SJCRH30 (cell line): ENCODE measurements around the gene FCER2. TPM values are rescaled to one million over a fixed set of nuclear protein-coding genes. Genes with fewer than 3 reads are reported as not detected.
"Not testable (repeated sequence)": the region's sequence is repeated elsewhere in the genome, so short reads cannot be mapped to it uniquely, and the experiment has no call there.

Source experiments
- DNase-seq, 2 experiments: peaks; one replicate each; pipeline ENCODE4 v3.0.0-alpha.2; 2015 to 2020
- H3K27ac ChIP-seq: fragments of 250-450 bp; sonication (Bioruptor Pico); 2 replicates; pipeline ENCODE4 v1.5.1; 2020; ENCODE audit warnings: mild to moderate bottlenecking, moderate library complexity
- H3K27me3 ChIP-seq: fragments of 250-450 bp; sonication (Bioruptor Pico); 2 replicates; pipeline ENCODE4 v1.5.1; 2020; ENCODE audit warnings: mild to moderate bottlenecking, moderate library complexity
- H3K36me3 ChIP-seq: fragments of 250-450 bp; sonication (Bioruptor Pico); 2 replicates; pipeline ENCODE4 v1.5.1; 2020; ENCODE audit warnings: mild to moderate bottlenecking, moderate library complexity
- H3K4me1 ChIP-seq: fragments of 250-450 bp; sonication (Bioruptor Pico); 2 replicates; pipeline ENCODE4 v1.5.1; 2020; ENCODE audit warnings: mild to moderate bottlenecking, moderate library complexity
- H3K4me3 ChIP-seq: fragments of 250-450 bp; sonication (Bioruptor Pico); 2 replicates; pipeline ENCODE4 v1.5.1; 2020; ENCODE audit warnings: mild to moderate bottlenecking, moderate library complexity
- H3K9me3 ChIP-seq: fragments of 250-450 bp; sonication (Bioruptor Pico); replicated peaks from 2 replicates; pipeline ENCODE4 v1.5.1; 2020; ENCODE audit warnings: mild to moderate bottlenecking, moderate library complexity
- total RNA-seq: library from RNA; depleted of rRNA; stranded (reverse); fragments of >200 nt; shearing (Covaris generic); gene quantifications from 2 replicates; pipeline ENCODE4 v1.2.3, GENCODE V29; 2014; rRNA removed

The FCER2 gene
- not detected in 2 replicates for total RNA-seq

GRCh38 chr19:7701654-7702457, at the start of gene FCER2:
FCER2 (minus strand) TSS chr19:7702131; CDS start chr19:7699760, 2,371 bp downstream.
- no peak for DNase-seq

GRCh38 chr19:7751157-7751783, 49.3 kb upstream of the FCER2 start:
- no peaks in the 10 kb centered on the region for H3K9me3 ChIP-seq
- H3K27ac ChIP-seq: no peak overlapping the region
- no peaks in the 10 kb centered on the region for H3K4me1 ChIP-seq
- H3K36me3 ChIP-seq: no peaks in the 10 kb centered on the region
- no peak overlapping the region for H3K4me3 ChIP-seq
- no peaks in the 10 kb centered on the region for H3K27me3 ChIP-seq
- DNase-seq: no peak

More at GRCh38 chr19:7701654-7702457, at the start of gene FCER2:
- H3K4me1 ChIP-seq: no peaks in the 10 kb centered on the region
- no peaks in the 10 kb centered on the region for H3K9me3 ChIP-seq
- no peaks in the 10 kb centered on the region for H3K36me3 ChIP-seq
- H3K27ac ChIP-seq: no peak within 1 kb of the TSS
- H3K4me3 ChIP-seq: no peak within 1 kb of the TSS
- H3K27me3 ChIP-seq: no peaks in the 10 kb centered on the region

- Histone ChIP-seq H3K9me3 (no peaks in the 10 kb centered on the region), H3K4me3 (no peak overlapping the region), H3K4me1 (no peaks in the 10 kb centered on the region), H3K27ac (no peak overlapping the region), H3K27me3 (no peaks in the 10 kb centered on the region), H3K36me3 (no peaks in the 10 kb centered on the region)
- no peak for DNase-seq
These were observed 46.8 kb upstream of the FCER2 start for GRCh38 chr19:7748756-7749155.

- Histone ChIP-seq H3K36me3 (no peaks in the 10 kb centered on the region), H3K4me1 (no peaks in the 10 kb centered on the region), H3K9me3 (no peaks in the 10 kb centered on the region), H3K27ac (no peak overlapping the region), H3K4me3 (no peak overlapping the region), H3K27me3 (no peaks in the 10 kb centered on the region)
- DNase-seq: no peak
These were observed 46.2 kb upstream of the FCER2 start for GRCh38 chr19:7748171-7748570.

GRCh38 chr19:7746903-7747884, 45.3 kb upstream of the FCER2 start, which contains the start of gene CD209:
CD209 (minus strand) TSS chr19:7747534; CDS start chr19:7747511, 23 bp downstream.
- H3K9me3 ChIP-seq: no peaks in the 10 kb centered on the region
- H3K27me3 ChIP-seq: no peaks in the 10 kb centered on the region
- DNase-seq: no peak
- no peak within 1 kb of the TSS for H3K27ac ChIP-seq
- no peaks in the 10 kb centered on the region for H3K36me3 ChIP-seq
- no peaks in the 10 kb centered on the region for H3K4me1 ChIP-seq
- no peak within 1 kb of the TSS for H3K4me3 ChIP-seq

- not testable (repeated sequence) for DNase-seq, H3K9me3 ChIP-seq, H3K4me1 ChIP-seq, H3K27ac ChIP-seq, H3K4me3 ChIP-seq, H3K27me3 ChIP-seq, H3K36me3 ChIP-seq
These were observed 44.4 kb upstream of the FCER2 start for GRCh38 chr19:7746306-7746705.

- Histone ChIP-seq H3K36me3 (no peaks in the 10 kb centered on the region), H3K27ac (no peak overlapping the region), H3K4me3 (no peak overlapping the region), H3K9me3 (no peaks in the 10 kb centered on the region), H3K27me3 (no peaks in the 10 kb centered on the region), H3K4me1 (no peaks in the 10 kb centered on the region)
- DNase-seq: no peak
These were observed 43.1 kb upstream of the FCER2 start for GRCh38 chr19:7744871-7745650.

GRCh38 chr19:7744199-7744786, 42.4 kb upstream of the FCER2 start:
- no peak overlapping the region for H3K27ac ChIP-seq

GRCh38 chr19:7743425-7743841, 41.5 kb upstream of the FCER2 start:
- no peaks in the 10 kb centered on the region for H3K4me1 ChIP-seq
- H3K27me3 ChIP-seq: no peaks in the 10 kb centered on the region; the same call in 1 of the 2 replicates
- no peaks in the 10 kb centered on the region for H3K36me3 ChIP-seq
- no peak for DNase-seq
- H3K4me3 ChIP-seq: no peak overlapping the region
- no peak overlapping the region for H3K27ac ChIP-seq
- H3K9me3 ChIP-seq: no peaks in the 10 kb centered on the region

More at GRCh38 chr19:7744199-7744786, 42.4 kb upstream of the FCER2 start:
- no peaks in the 10 kb centered on the region for H3K4me1 ChIP-seq
- no peaks in the 10 kb centered on the region for H3K27me3 ChIP-seq
- H3K4me3 ChIP-seq: no peak overlapping the region
- no peaks in the 10 kb centered on the region for H3K36me3 ChIP-seq
- H3K9me3 ChIP-seq: no peaks in the 10 kb centered on the region
- no peak for DNase-seq

- no peaks in the 10 kb centered on the region for H3K9me3 ChIP-seq
- H3K27me3 ChIP-seq: no peaks in the 10 kb centered on the region; the same call in 1 of the 2 replicates
- H3K36me3 ChIP-seq: no peaks in the 10 kb centered on the region
- no peak overlapping the region for H3K27ac ChIP-seq
- no peaks in the 10 kb centered on the region for H3K4me1 ChIP-seq
- no peak overlapping the region for H3K4me3 ChIP-seq
- no peak for DNase-seq
These were observed 41.1 kb upstream of the FCER2 start for GRCh38 chr19:7742991-7743390.

- no peak overlapping the region for H3K27ac ChIP-seq
- no peaks in the 10 kb centered on the region for H3K4me1 ChIP-seq
- H3K27me3 ChIP-seq: no peaks in the 10 kb centered on the region; the same call in 1 of the 2 replicates
- H3K9me3 ChIP-seq: no peaks in the 10 kb centered on the region
- H3K4me3 ChIP-seq: no peak overlapping the region
- no peaks in the 10 kb centered on the region for H3K36me3 ChIP-seq
- no peak for DNase-seq
These were observed 40.6 kb upstream of the FCER2 start for GRCh38 chr19:7742575-7742974.

- Histone ChIP-seq H3K27me3 (no peaks in the 10 kb centered on the region; the same call in 1 of the 2 replicates), H3K27ac (no peak overlapping the region), H3K4me1 (no peaks in the 10 kb centered on the region), H3K4me3 (no peak overlapping the region), H3K9me3 (no peaks in the 10 kb centered on the region), H3K36me3 (no peaks in the 10 kb centered on the region)
- DNase-seq: no peak
These were observed 38.7 kb upstream of the FCER2 start for GRCh38 chr19:7740682-7741054.

GRCh38 chr19:7739801-7740681, 38.1 kb upstream of the FCER2 start:
- no peaks in the 10 kb centered on the region for H3K9me3 ChIP-seq
- no peak for DNase-seq
- H3K4me3 ChIP-seq: no peak overlapping the region
- H3K4me1 ChIP-seq: no peaks in the 10 kb centered on the region
- H3K36me3 ChIP-seq: no peaks in the 10 kb centered on the region
- H3K27ac ChIP-seq: no peak overlapping the region
- H3K27me3 ChIP-seq: no peaks in the 10 kb centered on the region; the same call in 1 of the 2 replicates
